HUES6 (cell line): ENCODE results near the gene C5orf47.
A peak's percentile ranks its signal among the peaks of the same experiment; 100 is the strongest.

ENCODE experiments used
- H3K27ac ChIP-seq: 2 replicates; pipeline ENCODE4 v1.7.0; 2013; ENCODE audit warnings: low read depth, mild to moderate bottlenecking, low read length, inconsistent platforms
- H3K27me3 ChIP-seq: 2 replicates; pipeline ENCODE4 v1.6.1; 2013; ENCODE audit warnings: low read length; ENCODE audit not compliant: control insufficient read depth, insufficient read depth
- H3K36me3 ChIP-seq: 2 replicates; pipeline ENCODE4 v1.6.1; 2013; ENCODE audit warnings: low read length; ENCODE audit not compliant: control insufficient read depth, insufficient read depth
- H3K4me1 ChIP-seq: 2 replicates; pipeline ENCODE4 v1.6.1; 2013; ENCODE audit warnings: low read length; ENCODE audit not compliant: control insufficient read depth, insufficient read depth
- H3K4me3 ChIP-seq: 2 replicates; pipeline ENCODE4 v1.5.1; 2013; ENCODE audit warnings: low read depth, low read length
- H3K9ac ChIP-seq: one replicate; pipeline ENCODE4 v1.6.1; 2013; ENCODE audit warnings: mild to moderate bottlenecking, low read length
- H3K9me3 ChIP-seq: 2 replicates; pipeline ENCODE4 v1.6.1; 2013; ENCODE audit warnings: low read depth, low read length; ENCODE audit not compliant: control insufficient read depth, insufficient read depth

The C5orf47 gene

DNA sequence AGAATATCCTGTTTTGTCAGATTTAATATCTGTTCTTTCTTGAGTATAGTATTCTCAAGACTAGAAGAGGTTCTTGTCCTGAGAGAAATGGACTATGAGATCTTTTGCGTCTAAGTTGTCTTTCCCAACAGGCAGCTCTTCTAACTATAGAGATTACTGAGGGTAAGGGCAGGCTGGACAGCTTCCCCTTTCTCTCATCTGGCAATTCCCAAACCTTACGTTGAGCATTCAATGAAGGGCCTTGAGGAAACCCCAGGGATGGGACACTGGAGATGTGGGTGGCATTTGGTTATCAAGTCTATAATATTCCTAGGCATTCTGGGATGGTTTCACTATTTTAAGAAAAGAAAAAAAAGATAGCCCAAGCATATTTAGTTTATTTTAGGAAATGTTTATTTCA lies 28.0 kb upstream of the C5orf47 start:
- no peaks in the 10 kb centered on the region for H3K9me3 ChIP-seq
- H3K4me3 ChIP-seq, result no peak overlapping the region
- peaks cover 15% of the 10 kb centered on the region for H3K4me1 ChIP-seq
- H3K9ac ChIP-seq, result no peak overlapping the region
- H3K27ac ChIP-seq, result no peak overlapping the region
- H3K27me3 ChIP-seq, result no peaks in the 10 kb centered on the region
- H3K36me3 ChIP-seq, result peaks cover 2% of the 10 kb centered on the region; the same call in 1 of the 2 replicates

DNA sequence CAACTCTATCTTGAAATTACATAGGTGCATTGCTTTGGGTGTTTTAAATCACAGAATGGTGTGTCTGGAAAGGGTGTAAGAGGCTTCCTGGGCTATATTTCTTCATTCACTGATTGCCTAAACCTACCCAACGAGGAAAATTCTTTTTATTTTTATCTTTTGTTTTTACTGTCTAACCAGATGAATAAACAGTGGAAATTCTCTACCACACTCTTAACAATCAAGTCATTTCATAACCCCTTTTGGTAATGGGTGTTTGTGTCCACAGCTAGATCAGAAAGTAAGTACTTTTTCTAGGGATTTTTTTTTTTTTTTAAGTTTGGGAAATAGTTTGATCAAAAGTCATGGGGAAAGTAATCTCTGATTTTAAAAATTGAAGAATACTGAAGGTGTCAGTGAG lies 27.6 kb upstream of the C5orf47 start:
- Histone ChIP-seq H3K36me3 (no peaks in the 10 kb centered on the region), H3K27me3 (no peaks in the 10 kb centered on the region), H3K27ac (no peak overlapping the region), H3K9me3 (no peaks in the 10 kb centered on the region), H3K4me3 (no peak overlapping the region), H3K9ac (no peak overlapping the region), H3K4me1 (peaks cover 15% of the 10 kb centered on the region)

DNA sequence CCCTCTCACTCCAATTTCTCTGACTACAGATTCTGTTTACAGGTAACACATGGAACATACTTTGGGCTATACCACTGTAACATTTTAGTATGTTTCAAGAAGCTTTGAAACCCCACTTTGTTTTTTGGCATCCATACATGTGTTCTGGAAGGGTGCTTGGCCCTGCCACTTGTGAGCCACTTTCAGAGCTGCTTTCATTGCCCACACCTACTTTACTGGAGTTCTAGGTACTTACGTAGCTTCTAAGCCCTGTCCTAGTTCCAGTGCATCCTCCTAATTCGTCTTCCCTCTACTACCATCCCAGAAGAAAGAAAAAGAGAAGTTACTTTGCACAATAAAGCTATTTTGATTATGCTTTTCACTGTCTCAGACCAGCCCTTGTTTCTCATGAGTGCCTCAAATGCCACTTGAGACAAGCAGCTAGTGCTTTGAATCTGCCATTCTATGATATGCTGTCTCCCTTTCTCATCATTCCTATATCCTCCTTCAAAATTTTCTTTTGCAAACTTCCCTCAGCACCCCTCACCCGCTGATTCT lies 26.5 kb upstream of the C5orf47 start:
- Histone ChIP-seq H3K9ac (no peak overlapping the region), H3K4me3 (no peak overlapping the region), H3K4me1 (peaks cover 16% of the 10 kb centered on the region), H3K36me3 (no peaks in the 10 kb centered on the region), H3K9me3 (no peaks in the 10 kb centered on the region), H3K27ac (peak overlapping the region; percentile 95), H3K27me3 (no peaks in the 10 kb centered on the region)

DNA sequence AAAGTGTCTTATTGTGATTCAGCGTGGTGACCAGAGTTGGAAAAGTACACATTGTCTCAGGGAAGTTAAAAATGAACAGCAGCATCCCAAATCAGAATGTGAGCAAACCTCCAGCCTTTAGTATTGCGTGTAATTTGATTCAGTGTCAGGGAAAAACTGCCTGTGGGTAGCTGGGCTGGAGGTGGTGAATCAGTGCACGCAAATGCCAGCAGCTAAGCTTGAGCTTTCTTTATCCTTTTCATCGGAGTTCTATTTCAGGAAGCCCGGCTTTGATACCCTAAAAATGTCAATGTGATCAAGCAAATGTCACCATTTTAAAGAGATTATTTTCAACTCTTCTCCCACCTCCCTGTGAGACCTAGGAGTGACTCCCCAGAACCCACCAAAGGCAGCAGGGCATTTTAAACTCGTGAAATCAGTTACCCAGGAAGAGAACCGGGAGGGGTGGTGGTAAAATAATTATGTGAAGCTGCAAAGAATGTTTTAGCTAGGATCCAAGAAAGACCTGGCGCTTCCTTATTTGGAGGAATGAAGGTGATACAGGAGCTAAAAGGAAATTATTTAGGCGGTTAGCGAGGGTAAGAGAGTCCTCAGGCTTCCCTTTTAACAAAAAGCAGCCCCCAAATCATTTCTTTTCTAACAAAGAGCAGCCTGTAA lies 25.7 kb upstream of the C5orf47 start:
- H3K27me3 ChIP-seq, result no peaks in the 10 kb centered on the region
- no peaks in the 10 kb centered on the region for H3K9me3 ChIP-seq
- H3K27ac ChIP-seq, result peak overlapping the region; percentile 95
- peak overlapping the region; percentile 57; the same call in 1 of the 2 replicates for H3K4me3 ChIP-seq
- H3K4me1 ChIP-seq, result peaks cover 24% of the 10 kb centered on the region
- H3K36me3 ChIP-seq, result no peaks in the 10 kb centered on the region
- H3K9ac ChIP-seq, result peak overlapping the region; percentile 91

DNA sequence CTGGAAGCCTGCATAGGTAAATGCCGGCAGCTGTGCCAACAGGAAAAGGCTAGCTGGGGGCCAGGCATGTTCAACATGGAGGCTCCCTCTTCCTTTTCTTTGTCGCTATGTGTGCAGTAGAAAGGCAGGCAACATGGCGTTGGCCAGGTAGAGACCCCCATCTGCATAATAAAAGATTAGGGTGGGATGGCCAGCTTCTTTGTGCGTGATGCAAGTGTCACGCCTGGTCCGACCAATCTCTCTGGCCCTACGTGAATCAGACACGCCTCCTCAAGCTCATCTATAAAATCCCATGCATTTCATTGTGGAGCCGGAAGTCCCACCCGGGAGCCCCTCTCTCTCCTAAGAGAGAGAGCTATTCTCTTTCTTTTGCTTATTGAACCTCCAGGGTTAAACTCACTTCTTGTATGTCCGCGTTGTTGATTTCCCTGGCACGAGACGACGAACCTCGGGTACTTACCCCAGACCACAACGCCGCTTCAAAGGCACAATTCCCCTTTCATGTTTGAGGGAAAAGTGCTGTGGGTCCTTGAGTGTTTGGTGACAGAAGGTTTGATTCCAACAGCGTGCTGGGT lies 25.0 kb upstream of the C5orf47 start:
- Histone ChIP-seq H3K36me3 (no peaks in the 10 kb centered on the region), H3K4me1 (peaks cover 30% of the 10 kb centered on the region), H3K9ac (peak overlapping the region; percentile 91), H3K27ac (peak overlapping the region; percentile 95), H3K9me3 (no peaks in the 10 kb centered on the region), H3K27me3 (no peaks in the 10 kb centered on the region), H3K4me3 (peak overlapping the region; percentile 57)

DNA sequence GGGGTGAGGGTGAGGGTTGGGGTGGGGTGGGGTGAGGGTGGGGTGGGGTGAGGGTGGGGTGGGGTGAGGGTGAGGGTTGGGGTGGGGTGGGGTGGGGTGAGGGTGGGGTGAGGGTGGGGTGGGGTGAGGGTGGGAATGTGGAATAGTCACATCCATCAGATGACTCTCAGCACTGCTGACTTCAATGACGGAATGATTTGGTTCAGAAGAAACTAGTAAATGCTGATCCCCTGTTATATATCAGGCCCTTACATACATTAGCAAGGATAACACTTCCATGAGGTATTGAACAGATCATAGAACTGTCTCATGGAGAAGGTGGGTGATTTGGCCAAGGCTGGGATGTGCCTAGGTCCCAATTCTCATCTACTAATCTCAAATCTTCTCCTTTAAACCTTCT lies 24.5 kb upstream of the C5orf47 start:
- no peak overlapping the region for H3K9ac ChIP-seq
- no peak overlapping the region for H3K27ac ChIP-seq
- H3K9me3 ChIP-seq, result no peaks in the 10 kb centered on the region
- H3K36me3 ChIP-seq, result no peaks in the 10 kb centered on the region
- H3K4me3 ChIP-seq, result peak overlapping the region; percentile 33; the same call in 1 of the 2 replicates
- no peaks in the 10 kb centered on the region for H3K27me3 ChIP-seq
- peaks cover 36% of the 10 kb centered on the region for H3K4me1 ChIP-seq

DNA sequence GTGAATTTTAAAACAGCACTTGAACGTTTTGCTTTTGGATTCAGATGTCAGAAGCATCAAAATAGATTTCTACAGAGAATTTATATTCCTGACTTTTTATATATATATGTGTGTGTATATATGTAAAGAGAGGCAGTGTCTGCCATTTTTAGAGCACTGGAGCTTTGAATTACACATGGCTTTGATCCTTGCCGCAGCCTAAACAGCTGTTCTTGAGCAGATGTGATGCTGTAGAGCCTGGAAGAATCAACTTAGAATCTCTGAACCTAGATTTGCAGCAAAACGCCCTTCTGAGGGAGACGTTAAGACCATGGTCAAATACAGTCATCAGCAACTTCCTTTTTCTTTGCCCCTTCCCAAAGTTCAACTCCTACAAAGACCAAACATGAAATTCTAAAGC lies 21.7 kb upstream of the C5orf47 start:
- no peak overlapping the region for H3K4me3 ChIP-seq

DNA sequence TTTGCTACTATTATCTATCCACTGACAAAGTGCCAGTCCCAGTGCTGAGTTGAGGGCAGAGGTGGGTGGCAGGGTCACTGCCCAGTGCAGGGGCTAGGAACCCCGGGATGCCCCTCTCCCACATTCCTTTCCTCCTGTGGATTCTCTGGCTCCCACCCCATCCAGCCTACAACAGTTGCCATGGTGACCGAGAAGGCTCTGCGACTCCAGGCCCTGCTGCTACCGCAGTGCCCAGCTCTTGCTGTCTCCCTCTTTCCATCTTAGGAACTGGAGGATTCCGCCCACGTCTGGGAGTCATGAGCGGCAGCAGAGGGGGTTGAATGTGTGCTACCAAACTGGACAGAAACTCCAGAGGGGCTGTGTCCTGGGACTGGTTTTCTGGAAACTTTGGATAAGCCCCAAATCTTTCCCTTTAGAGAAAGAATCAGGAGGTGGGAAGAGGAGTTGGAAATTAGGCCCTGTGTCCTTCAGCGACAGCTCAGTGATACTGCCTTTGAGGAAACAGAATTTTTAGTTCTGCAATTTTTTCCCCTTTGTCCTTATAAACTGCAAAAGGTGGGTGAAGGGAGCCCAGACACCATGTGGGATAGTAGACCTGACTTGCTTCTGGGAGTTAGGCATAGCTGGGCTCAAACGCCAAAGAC lies 20.7 kb upstream of the C5orf47 start:
- peaks cover 54% of the 10 kb centered on the region for H3K4me1 ChIP-seq
- no peaks in the 10 kb centered on the region for H3K27me3 ChIP-seq
- H3K9me3 ChIP-seq, result no peaks in the 10 kb centered on the region
- no peaks in the 10 kb centered on the region for H3K36me3 ChIP-seq
- H3K4me3 ChIP-seq, result no peak overlapping the region
- H3K9ac ChIP-seq, result no peak overlapping the region
- H3K27ac ChIP-seq, result no peak overlapping the region

More for the DNA sequence above, 21.7 kb upstream of the C5orf47 start:
- Histone ChIP-seq H3K9me3 (no peaks in the 10 kb centered on the region), H3K4me1 (peaks cover 58% of the 10 kb centered on the region), H3K36me3 (no peaks in the 10 kb centered on the region), H3K9ac (no peak overlapping the region), H3K27ac (no peak overlapping the region), H3K27me3 (no peaks in the 10 kb centered on the region)

DNA sequence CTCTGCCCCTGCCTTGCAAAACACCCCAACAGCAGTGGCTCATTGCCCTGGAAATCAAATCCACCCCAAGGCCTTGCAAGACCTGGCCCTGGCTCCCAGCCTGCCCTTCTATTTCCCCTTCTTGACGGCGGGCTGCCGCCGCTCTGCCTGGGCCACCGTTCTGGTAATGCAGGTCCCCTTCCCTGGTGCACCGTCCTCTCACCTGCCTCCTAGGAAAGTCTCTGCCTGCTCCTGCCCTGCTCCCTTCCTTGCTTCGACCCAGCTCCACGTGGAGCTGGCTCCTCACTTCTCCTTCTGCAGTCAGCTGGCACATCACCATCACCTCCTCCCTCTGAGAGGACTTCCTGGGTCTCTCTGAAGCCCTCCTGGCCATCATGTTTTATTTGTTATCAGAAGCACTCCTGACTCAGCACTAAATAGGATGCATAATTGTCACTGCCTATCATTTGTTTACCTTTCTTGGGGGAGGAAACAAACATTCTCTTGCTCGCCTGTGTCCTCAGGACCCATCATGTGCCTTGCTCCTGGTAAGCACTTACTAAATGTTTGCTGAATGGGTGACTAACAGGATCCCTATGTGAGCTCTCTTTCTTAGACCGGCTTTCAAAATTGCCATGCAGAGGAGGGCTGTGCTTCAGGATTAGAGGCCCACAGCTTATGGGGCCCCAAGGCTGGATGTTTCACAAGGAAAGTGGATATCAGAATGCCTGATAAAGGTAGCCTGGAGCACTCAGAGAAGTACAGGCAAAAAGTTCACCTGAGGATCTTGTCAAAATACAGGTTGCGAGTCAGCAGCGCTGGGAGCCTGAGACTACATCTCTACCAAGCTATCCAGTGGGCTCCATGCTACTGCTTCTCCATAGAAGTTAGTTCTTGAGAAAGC lies 19.6 kb upstream of the C5orf47 start:
- Histone ChIP-seq H3K9ac (no peak overlapping the region), H3K27ac (no peak overlapping the region), H3K4me1 (peaks cover 61% of the 10 kb centered on the region), H3K4me3 (no peak overlapping the region), H3K27me3 (no peaks in the 10 kb centered on the region), H3K9me3 (no peaks in the 10 kb centered on the region), H3K36me3 (no peaks in the 10 kb centered on the region)

DNA sequence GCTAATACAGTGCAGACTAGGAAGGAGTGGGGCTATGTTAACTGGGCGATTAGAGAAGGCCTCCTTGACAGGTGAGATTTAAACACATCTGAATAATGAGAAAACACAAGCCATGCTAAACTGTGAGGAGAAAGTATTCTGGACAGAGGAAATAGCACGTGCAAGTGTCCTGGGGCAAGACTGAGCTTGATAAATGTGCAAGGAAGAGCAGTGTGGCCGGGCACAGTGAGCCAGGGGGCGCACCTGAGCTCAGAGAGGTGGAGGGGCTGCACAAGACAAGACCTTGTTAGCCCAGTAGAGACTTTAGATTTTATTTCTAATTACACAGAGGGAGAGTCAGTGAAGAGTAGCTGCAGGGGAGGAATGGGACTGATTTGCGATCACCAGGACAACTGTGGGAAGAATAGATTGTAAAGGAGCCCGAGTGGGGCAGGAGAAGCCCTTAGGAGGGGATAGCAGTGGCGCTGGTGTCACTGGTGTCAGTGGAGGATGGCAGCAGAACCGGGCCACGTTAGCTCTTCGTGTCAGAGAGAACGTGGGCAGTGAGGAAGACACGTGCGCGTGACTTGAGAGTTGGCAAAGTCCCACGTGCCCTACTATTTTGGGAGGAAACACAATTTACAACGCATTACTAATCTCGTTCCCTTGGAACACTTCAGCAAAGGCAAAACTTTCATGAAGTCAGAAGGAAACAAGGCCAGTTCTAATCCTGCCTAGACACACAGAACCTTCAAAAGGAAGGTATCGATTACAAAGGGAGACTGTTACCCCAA lies 17.9 kb upstream of the C5orf47 start:
- H3K36me3 ChIP-seq, result no peaks in the 10 kb centered on the region
- H3K27me3 ChIP-seq, result no peaks in the 10 kb centered on the region
- no peak overlapping the region for H3K4me3 ChIP-seq
- no peak overlapping the region for H3K9ac ChIP-seq
- no peaks in the 10 kb centered on the region for H3K9me3 ChIP-seq
- H3K4me1 ChIP-seq, result peaks cover 62% of the 10 kb centered on the region
- H3K27ac ChIP-seq, result no peak overlapping the region
